GM12892 (cell line): ENCODE measurements around the gene DOCK2.

Experiments used
- POLR2A ChIP-seq: IDR thresholded peaks from 2 replicates; pipeline ENCODE4 v1.6.1; 2011; ENCODE audit warnings: low read depth, low read length, control low read depth
- POLR2AphosphoS5 ChIP-seq: IDR thresholded peaks from 2 replicates; pipeline ENCODE4 v1.6.1; 2011; ENCODE audit warnings: low read depth, low read length, control low read depth

DNA sequence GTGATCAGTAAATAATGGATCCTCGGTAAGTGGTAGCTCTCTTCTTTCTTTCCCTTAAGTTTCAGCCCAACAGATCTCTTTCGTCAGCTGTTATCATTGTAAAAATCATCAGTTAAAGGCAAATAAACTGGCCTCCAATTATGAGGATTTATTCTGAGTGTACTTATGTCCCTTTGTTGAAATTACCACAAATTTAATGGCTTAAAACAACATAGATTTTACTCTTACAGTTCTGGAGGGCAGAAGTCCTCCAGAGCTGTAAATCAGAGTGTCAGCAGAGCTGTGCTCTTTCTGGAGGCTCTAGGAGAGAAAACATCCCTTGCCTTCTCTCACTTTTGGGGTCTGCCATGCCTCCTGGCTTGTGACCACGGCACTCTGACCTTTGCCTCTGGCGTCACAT lies 238.7 kb downstream of the DOCK2 start:
- no peak for TF ChIP-seq POLR2A
- TF ChIP-seq POLR2AphosphoS5 = no peak
